ENCODE measurements around the gene PKIB. TPM values are rescaled to one million over a fixed set of nuclear protein-coding genes. Genes with fewer than 3 reads are reported as not detected.
"Not testable (repeated sequence)": the region's sequence is repeated elsewhere in the genome, so short reads cannot be mapped to it uniquely, and the experiment has no call there.

The PKIB gene
- 1.4 and 1.8 TPM in 2 replicates for total RNA-seq
- 0.13 TPM for polyA plus RNA-seq (2012)

GRCh38 chr6:122609881-122610689 is at the start of gene PKIB:
Gene PKIB, plus strand, starts transcription at chr6:122610405. Its CDS starts 107,390 bp downstream, at chr6:122717795.
- peak; percentile 77 for DNase-seq (ENCODE audit: low read depth)

GRCh38 chr6:122563364-122564052 is 46.7 kb upstream of the PKIB start:
- no peak for DNase-seq (ENCODE audit: low read depth)

- DNase-seq (ENCODE audit: low read depth), result no peak
Measured at GRCh38 chr6:122564230-122564629, 46.0 kb upstream of the PKIB start.

- DNase-seq (ENCODE audit: low read depth), result no peak
Measured at GRCh38 chr6:122565708-122566107, 44.5 kb upstream of the PKIB start.

GRCh38 chr6:122567034-122567433 is 43.2 kb upstream of the PKIB start:
- no peak for DNase-seq (ENCODE audit: low read depth)

GRCh38 chr6:122568350-122568749 is 41.9 kb upstream of the PKIB start:
- no peak for DNase-seq (ENCODE audit: low read depth)

- no peak for DNase-seq (ENCODE audit: low read depth)
Measured at GRCh38 chr6:122568797-122569221, 41.4 kb upstream of the PKIB start.

GRCh38 chr6:122569230-122569771 is 40.9 kb upstream of the PKIB start:
- DNase-seq (ENCODE audit: low read depth), result peak; percentile 15

GRCh38 chr6:122571888-122572287 is 38.3 kb upstream of the PKIB start:
- no peak for DNase-seq (ENCODE audit: low read depth)

GRCh38 chr6:122576888-122577287 is 33.3 kb upstream of the PKIB start:
- DNase-seq (ENCODE audit: low read depth), result no peak

GRCh38 chr6:122578961-122579360 is 31.2 kb upstream of the PKIB start:
- DNase-seq (ENCODE audit: low read depth), result no peak

- DNase-seq (ENCODE audit: low read depth), result no peak
Measured at GRCh38 chr6:122580737-122581136, 29.5 kb upstream of the PKIB start.

- DNase-seq (ENCODE audit: low read depth), result no peak
Measured at GRCh38 chr6:122589115-122589514, 21.1 kb upstream of the PKIB start.

- not testable (repeated sequence) for DNase-seq (ENCODE audit: low read depth)
Measured at GRCh38 chr6:122598295-122598694, 11.9 kb upstream of the PKIB start.

- DNase-seq (ENCODE audit: low read depth), result no peak
Measured at GRCh38 chr6:122604676-122605075, 5.5 kb upstream of the PKIB start.

- DNase-seq (ENCODE audit: low read depth), result peak; percentile 31
Measured at GRCh38 chr6:122610690-122611455, 668 bp downstream of the PKIB start.

GRCh38 chr6:122612838-122613237 is 2.6 kb downstream of the PKIB start:
- no peak for DNase-seq (ENCODE audit: low read depth)

- no peak for DNase-seq (ENCODE audit: low read depth)
Measured at GRCh38 chr6:122614303-122614702, 4.1 kb downstream of the PKIB start.

GRCh38 chr6:122615409-122615808 is 5.2 kb downstream of the PKIB start:
- DNase-seq (ENCODE audit: low read depth), result no peak

GRCh38 chr6:122616877-122617276 is 6.7 kb downstream of the PKIB start:
- no peak for DNase-seq (ENCODE audit: low read depth)

- no peak for DNase-seq (ENCODE audit: low read depth)
Measured at GRCh38 chr6:122619309-122619708, 9.1 kb downstream of the PKIB start.

Data from myocyte (in vitro differentiated cells).